ENCODE results near the gene ITGB3BP. TPM values are rescaled to one million over a fixed set of nuclear protein-coding genes. Genes with fewer than 3 reads are reported as not detected.

ITGB3BP gene
- total and polyA plus RNA-seq, 2 of the 13 experiments (the other 11 are each of a cell fraction or from before 2014, with no cell fraction given), result 19.0 to 46.5 TPM

DNA sequence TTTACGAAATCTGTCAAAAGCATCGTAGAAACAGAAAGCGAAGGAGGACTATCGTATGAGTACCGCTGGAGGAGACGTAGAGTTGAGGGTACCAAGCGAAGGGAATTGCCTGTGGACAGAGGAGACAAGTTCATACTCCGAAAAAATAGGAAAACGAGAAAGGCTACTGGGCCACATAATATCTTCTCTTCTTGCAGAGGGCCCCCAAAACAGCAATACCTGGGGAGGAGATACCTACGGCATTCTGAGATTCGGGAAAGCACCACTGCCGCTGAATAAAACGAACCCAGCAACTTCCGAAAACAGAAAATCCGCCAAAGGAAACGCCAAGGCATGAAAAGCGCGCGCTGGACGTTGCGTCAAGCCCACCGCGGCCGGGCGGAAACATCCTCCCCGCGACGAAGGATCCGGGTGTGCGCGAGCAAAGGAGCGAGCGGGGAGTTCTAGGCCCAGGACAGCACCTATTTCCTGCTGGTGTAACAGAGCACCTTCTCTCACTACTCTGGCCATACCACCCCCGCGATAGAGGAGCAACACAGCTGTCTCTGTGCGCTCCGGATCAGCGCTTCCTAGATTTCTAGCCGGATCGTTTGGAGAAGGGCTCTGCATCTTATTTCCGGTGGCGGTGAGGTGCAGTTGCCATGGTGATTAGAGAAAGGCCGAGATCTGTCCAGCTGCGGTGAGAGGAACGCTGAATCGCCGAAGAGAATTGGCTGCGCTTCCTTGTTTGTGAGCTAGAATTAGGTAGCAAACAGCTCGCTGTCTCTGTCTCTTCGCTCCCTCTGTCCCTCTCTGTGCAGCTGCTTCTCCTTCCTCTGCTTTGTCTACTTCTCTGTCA lies at the start of gene ITGB3BP, which contains the start of gene EFCAB7 (continued):
- no peak for TF ChIP-seq ATF7 (IDR thresholded peaks at IDR 0.05)
- peak; percentile 67; the same call in 1 of the 2 replicates for TF ChIP-seq ATF7 (CRISPR knock-in tag; IDR thresholded peaks at IDR 0.05)
- peak; percentile 43; the same call in 1 of the 2 replicates for TF ChIP-seq HOMEZ (CRISPR knock-in tag; IDR thresholded peaks at IDR 0.05; ENCODE audit: low read depth)
- peak; percentile 94; the same call in 1 of the 2 replicates for TF ChIP-seq ZNF337 (CRISPR knock-in tag; IDR thresholded peaks at IDR 0.05; ENCODE audit: borderline replicate concordance, low read depth)
- TF ChIP-seq IRF9 (CRISPR knock-in tag; IDR thresholded peaks at IDR 0.05; ENCODE audit: borderline replicate concordance), result peak; percentile 72; the same call in 1 of the 2 replicates
- TF ChIP-seq AHR (CRISPR knock-in tag; IDR thresholded peaks at IDR 0.05), result peak; percentile 85; the same call in 1 of the 2 replicates
- TF ChIP-seq ZNF839 (CRISPR knock-in tag; IDR thresholded peaks at IDR 0.05; ENCODE audit: borderline replicate concordance), result peak; percentile 81; the same call in 1 of the 2 replicates
- TF ChIP-seq ZNF501 (CRISPR knock-in tag; IDR thresholded peaks at IDR 0.05), result peak; percentile 98
- no peak for TF ChIP-seq ZNF567 (CRISPR knock-in tag; IDR thresholded peaks at IDR 0.05; ENCODE audit: borderline replicate concordance)
- TF ChIP-seq ISX (CRISPR knock-in tag; conservative IDR thresholded peaks at IDR 0.05), result no peak
- TF ChIP-seq CBX5 (CRISPR knock-in tag; IDR thresholded peaks at IDR 0.05; ENCODE audit: borderline replicate concordance), result peak; percentile 93; the same call in 1 of the 2 replicates
- 0 out of 2 replicates have a peak, but pooled peaks have one; percentile 23 for TF ChIP-seq KDM3A (CRISPR knock-in tag; IDR thresholded peaks at IDR 0.05; ENCODE audit: low read depth)
- TF ChIP-seq, protein P1, sequence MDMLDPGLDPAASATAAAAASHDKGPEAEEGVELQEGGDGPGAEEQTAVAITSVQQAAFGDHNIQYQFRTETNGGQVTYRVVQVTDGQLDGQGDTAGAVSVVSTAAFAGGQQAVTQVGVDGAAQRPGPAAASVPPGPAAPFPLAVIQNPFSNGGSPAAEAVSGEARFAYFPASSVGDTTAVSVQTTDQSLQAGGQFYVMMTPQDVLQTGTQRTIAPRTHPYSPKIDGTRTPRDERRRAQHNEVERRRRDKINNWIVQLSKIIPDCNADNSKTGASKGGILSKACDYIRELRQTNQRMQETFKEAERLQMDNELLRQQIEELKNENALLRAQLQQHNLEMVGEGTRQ (IDR thresholded peaks at IDR 0.05; ENCODE audit: low read depth, low read length), result no peak
- TF ChIP-seq, protein P1 (CRISPR knock-in tag; IDR thresholded peaks at IDR 0.05; ENCODE audit: borderline replicate concordance), result peak; percentile 22; the same call in 1 of the 2 replicates
- no peak for TF ChIP-seq PAWR (CRISPR knock-in tag; IDR thresholded peaks at IDR 0.05; ENCODE audit: borderline replicate concordance)
- no peak; the same call in 1 of the 2 replicates for TF ChIP-seq JUNB (CRISPR knock-in tag; IDR thresholded peaks at IDR 0.05; ENCODE audit: borderline replicate concordance)
- no peak for TF ChIP-seq ZNF576 (CRISPR knock-in tag; IDR thresholded peaks at IDR 0.05)
- TF ChIP-seq ZKSCAN1 (IDR thresholded peaks at IDR 0.05; ENCODE audit: low read length), result no peak
- TF ChIP-seq MXI1 (IDR thresholded peaks at IDR 0.05; ENCODE audit: borderline replicate concordance, low read depth, low read length), result peak; percentile 89; the same call in 2 of the 3 replicates
- TF ChIP-seq RNF219 (CRISPR knock-in tag; IDR thresholded peaks at IDR 0.05), result no peak
- peak; percentile 67; the same call in 1 of the 2 replicates for TF ChIP-seq GATAD2A (CRISPR knock-in tag; IDR thresholded peaks at IDR 0.05)
- TF ChIP-seq SRY (CRISPR knock-in tag; IDR thresholded peaks at IDR 0.05), result 0 out of 2 replicates have a peak, but pooled peaks have one; percentile 25
- peak; percentile 98 for TF ChIP-seq KAT8 (CRISPR knock-in tag; IDR thresholded peaks at IDR 0.05)
